GM12864 (cell line): ENCODE results near the gene RIN2.
A peak's percentile ranks its signal among the peaks of the same experiment; 100 is the strongest.
"Not testable (repeated sequence)": the region's sequence is repeated elsewhere in the genome, so short reads cannot be mapped to it uniquely, and the experiment has no call there.

Source experiments
- DNase-seq: peaks from one replicate; pipeline ENCODE4 v3.0.0-alpha.2; 2011; ENCODE audit warnings: low read depth
- H3K4me3 ChIP-seq: 2 replicates; pipeline ENCODE4 v1.5.1; 2011; ENCODE audit warnings: mild to moderate bottlenecking, low read depth, low read length, control low read depth
- CTCF ChIP-seq: IDR thresholded peaks from 2 replicates; pipeline ENCODE4 v1.5.1; 2011; ENCODE audit warnings: low read depth, mild to moderate bottlenecking, moderate library complexity, low read length, control low read depth, inconsistent platforms; ENCODE audit errors: missing control alignments

The RIN2 gene

DNA sequence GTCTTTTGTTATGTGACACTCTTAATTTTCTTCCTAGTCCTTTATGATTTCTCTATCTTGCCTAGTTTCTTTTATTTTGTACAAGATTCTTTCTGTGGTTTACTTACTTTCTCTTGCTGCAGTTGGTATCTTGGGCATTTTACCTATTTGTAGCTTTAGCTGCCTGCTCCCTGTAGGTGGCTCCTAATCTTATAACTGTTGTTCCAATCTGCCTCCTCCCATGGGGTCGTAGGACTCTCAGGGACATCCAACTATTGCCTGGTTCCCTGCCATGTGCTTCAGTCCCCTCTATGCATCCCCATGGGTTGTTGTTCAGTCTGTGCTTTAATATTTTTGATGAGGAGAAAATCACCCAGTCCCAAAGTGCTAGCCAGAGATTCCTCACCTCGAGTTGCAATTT is 31.4 kb downstream of the RIN2 start:
- DNase-seq, result no peak
- no peak overlapping the region for H3K4me3 ChIP-seq
- TF ChIP-seq CTCF, result no peak

DNA sequence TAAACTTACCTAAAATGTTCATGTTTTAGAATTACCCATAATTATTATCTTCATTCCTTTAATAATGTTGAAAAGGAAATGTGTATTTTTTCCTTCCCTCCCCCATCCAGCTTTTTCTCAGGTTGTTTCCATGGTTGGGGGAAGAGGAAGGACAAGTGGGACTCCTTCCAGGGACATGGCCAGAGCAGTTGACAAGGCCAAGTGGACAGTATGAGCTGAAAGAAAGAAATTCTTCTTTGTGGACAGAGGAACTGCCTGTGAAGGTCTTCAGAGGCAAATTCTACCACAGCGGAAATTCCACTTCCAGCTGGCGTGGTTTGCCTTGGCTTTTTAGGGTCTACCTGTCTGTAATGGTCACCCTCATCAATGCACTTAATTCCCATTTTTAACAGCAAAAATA is 33.8 kb downstream of the RIN2 start:
- TF ChIP-seq CTCF, result no peak
- no peak overlapping the region for H3K4me3 ChIP-seq
- DNase-seq, result no peak

DNA sequence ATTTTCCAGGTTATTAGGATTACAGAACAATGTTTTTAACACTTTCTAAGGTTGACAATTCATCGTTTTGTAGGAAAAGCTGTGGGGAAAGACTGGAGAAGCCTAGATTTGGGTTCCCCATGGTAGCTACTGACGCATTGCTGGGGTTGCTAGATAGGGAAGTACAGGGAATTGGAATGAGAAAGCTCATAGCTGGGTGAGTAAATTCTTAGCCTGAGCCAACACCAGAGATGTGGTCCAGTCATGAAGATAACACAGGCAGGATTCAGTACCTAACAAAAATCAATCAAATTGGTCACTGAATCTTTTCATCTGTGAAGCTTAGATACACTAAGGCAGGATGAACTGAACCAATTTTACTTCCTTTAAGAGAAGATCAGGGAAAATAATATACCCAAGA is 35.7 kb downstream of the RIN2 start:
- no peak for TF ChIP-seq CTCF
- no peak for DNase-seq
- no peak overlapping the region for H3K4me3 ChIP-seq

DNA sequence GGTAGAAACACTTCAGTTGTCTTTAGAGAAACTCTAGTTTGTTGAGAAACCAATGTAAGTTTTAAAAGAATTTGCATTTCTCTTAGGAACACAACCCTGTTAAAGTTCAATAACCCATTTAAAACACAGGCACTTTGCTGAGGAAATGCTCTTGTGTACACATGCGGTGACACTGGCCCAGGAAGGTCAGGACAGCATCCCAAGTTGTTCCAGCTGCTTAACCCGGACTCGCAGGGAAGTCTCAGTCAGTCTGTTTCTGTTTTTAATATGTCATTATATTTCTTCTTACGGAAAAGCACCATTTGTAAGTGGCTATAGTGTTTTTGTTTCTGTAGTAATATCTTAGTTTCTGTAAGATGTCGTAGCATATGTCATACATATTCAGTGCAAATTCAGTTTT is 36.9 kb downstream of the RIN2 start:
- DNase-seq, result no peak
- no peak for TF ChIP-seq CTCF
- H3K4me3 ChIP-seq, result no peak overlapping the region

DNA sequence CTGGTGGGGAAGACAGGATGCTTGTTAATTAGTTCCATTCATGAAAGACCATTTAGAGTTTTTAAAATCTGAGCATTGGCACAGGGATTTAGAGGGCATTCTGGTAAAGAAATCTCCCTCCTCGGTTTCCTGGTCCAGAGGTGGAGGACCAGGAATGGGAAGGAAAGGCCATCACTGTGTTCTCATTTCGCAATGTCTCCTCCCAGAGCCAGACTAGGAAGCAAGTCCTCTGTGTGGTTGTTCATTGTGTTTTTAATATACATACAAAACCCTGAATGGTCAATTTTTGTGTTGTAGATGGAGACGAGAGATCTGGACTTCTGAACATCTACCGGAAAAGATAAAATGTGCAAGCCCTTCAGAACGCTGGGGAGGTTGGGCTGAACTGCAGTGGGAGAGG is 41.3 kb downstream of the RIN2 start:
- no peak overlapping the region for H3K4me3 ChIP-seq

DNA sequence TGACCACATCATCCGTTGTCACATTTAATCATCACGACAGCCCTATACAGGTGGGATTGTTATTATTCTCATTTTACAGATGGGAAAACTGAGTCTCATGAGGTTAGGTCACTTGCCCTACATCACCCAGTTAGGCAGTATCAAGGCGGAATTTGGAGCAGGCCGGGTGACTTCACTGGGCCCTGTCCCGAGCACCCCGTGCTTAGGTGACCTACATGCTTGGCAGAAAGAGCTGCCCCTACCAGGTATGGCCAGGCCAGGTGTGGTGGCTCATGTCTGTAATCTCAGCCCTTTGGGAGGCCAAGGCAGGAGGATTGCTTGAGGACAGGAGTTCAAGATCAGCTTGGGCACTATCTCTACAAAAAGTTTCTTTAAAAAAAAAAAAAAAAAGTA is 44.0 kb downstream of the RIN2 start:
- no peak overlapping the region for H3K4me3 ChIP-seq
- no peak for DNase-seq
- no peak for TF ChIP-seq CTCF

More for the DNA sequence above, 41.3 kb downstream of the RIN2 start:
- no peak for TF ChIP-seq CTCF
- DNase-seq, result no peak

- H3K4me3 ChIP-seq, result no peak overlapping the region
- no peak for DNase-seq
- TF ChIP-seq CTCF, result peak; percentile 15
These were observed 44.6 kb downstream of the RIN2 start for GRCh38 chr20:19802492-19803158.

GRCh38 chr20:19806276-19806675 is 48.2 kb downstream of the RIN2 start:
- not testable (repeated sequence) for DNase-seq, H3K4me3 ChIP-seq
